Stomach (tissue), 4 donors: ENCODE results near the gene RNASE11.

Source experiments
- CTCF ChIP-seq, 7 experiments: fragments of 450-650 bp in 4 of 7; fragments of 200-600 bp in 3 of 7; sonication (generic) in 3 of 7; IDR thresholded peaks; one replicate each; pipeline ENCODE4 v1.5.1; 2016 to 2019; ENCODE audit warnings: antibody characterized with exemption in 7 of 7, control low read depth in 2 of 7, mild to moderate bottlenecking in 1 of 7
- EP300 ChIP-seq: sonication (generic); formaldehyde crosslinking; IDR thresholded peaks from one replicate; pipeline ENCODE4 v1.6.1; 2017; ENCODE audit warnings: antibody characterized with exemption
- POLR2A ChIP-seq, 4 donors: fragments of 450-650 bp; IDR thresholded peaks; one replicate each; pipeline ENCODE4 v1.6.1; 2016; ENCODE audit warnings: antibody characterized with exemption in 4 of 4, control low read depth in 2 of 4, mild to moderate bottlenecking in 1 of 4, moderate library complexity in 1 of 4
- POLR2AphosphoS5 ChIP-seq, 3 donors: sonication (generic); formaldehyde crosslinking; IDR thresholded peaks; one replicate each; pipeline ENCODE4 v1.6.1; 2016; ENCODE audit warnings: antibody characterized with exemption in 3 of 3

DNA sequence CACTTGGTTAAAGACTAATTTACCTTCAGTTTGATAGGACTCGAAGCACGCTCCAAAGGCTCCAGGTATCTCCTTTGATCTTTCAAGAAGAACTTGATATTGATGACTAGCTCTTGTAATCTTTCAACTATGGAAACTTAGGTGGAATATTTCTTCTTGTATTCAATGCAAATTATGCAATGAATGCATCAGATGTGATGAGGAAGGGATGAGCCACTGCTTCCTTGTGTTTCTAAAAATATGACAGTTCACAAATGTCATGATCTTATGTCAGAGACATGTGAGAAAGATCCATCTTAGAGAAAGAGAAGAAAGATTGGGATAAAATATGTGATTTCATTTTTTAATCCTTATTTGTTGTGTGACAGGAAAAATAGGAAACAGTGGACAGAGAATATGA is 36.9 kb downstream of the RNASE11 start:
- TF ChIP-seq CTCF (IDR thresholded peaks at IDR 0.05) (no peak), EP300 (no peak), POLR2A (IDR thresholded peaks at IDR 0.05) (no peak), POLR2AphosphoS5 (IDR thresholded peaks at IDR 0.05) (no peak)
